GM12892 (cell line): ENCODE results near the gene WWOX.

Experiments used
- DNase-seq: peaks from one replicate; pipeline ENCODE4 v3.0.0; 2011; ENCODE audit not compliant: insufficient read length
- FAIRE-seq: peaks from 2 replicates; lab custom pipeline; 2011; peaks lifted over from hg19 to GRCh38; lab: Jason Lieb, UNC
- POLR2A ChIP-seq: IDR thresholded peaks from 2 replicates; pipeline ENCODE4 v1.6.1; 2011; ENCODE audit warnings: low read depth, low read length, control low read depth
- POLR2AphosphoS5 ChIP-seq: IDR thresholded peaks from 2 replicates; pipeline ENCODE4 v1.6.1; 2011; ENCODE audit warnings: low read depth, low read length, control low read depth
- TAF1 ChIP-seq: IDR thresholded peaks from 2 replicates; pipeline ENCODE4 v1.6.1; 2011; ENCODE audit warnings: low read depth, mild to moderate bottlenecking, control low read depth, low read length, borderline replicate concordance

WWOX gene

DNA sequence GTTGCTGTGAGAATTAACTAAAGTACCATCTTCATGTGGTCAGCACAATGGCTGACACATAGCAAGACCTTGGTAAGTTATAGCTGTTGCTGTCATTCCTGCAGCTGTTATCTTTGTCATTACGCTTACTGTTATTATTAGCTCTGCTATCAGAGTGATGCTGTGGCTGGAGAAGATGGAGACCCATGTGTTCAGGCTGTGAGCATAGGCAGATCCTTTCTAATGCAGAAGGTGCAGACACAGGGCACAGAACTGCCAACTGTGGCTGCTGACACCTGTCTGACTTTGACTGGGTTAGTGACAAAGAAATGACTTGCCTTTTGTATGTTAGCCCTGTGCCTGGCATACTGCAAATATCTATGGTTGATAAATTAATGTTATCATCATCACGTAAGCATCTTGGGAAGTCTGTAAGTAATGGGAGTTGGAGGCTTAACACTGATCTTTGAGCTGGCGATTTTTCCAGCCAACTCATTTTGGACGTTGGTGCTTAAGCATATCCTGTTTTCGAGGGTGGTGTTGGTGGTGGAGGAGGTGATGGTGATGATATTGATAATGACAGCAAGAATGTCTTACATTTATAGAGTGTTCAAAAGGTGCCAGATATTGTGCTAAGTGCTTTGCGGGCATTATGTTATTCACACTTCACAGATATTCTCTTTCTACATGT is 695.3 kb downstream of the WWOX start:
- TF ChIP-seq POLR2AphosphoS5 (no peak), TAF1 (no peak), POLR2A (no peak)
- FAIRE-seq: no peak

DNA sequence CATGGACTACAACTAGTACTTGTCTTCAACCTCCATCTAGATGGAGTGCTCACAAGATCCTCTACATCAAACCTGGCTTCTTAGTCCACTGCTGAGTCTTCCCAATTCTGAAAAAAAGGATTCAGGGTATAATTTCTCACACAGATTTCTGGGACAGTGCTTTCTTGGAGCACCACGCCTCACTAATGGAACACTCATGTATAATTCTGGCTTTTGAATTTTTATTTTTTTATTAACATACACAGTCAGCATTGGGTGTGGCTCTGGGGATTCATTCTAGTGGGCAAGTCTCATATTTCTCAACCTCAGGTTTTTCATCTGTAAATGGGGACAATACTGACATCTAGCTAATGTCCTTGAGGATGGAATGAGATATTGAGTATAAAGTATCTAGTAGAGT is 696.0 kb downstream of the WWOX start:
- FAIRE-seq (no peak), DNase-seq (no peak)
- TF ChIP-seq TAF1 (no peak), POLR2AphosphoS5 (no peak)

More for the DNA sequence above, 695.3 kb downstream of the WWOX start:
- DNase-seq: no peak

DNA sequence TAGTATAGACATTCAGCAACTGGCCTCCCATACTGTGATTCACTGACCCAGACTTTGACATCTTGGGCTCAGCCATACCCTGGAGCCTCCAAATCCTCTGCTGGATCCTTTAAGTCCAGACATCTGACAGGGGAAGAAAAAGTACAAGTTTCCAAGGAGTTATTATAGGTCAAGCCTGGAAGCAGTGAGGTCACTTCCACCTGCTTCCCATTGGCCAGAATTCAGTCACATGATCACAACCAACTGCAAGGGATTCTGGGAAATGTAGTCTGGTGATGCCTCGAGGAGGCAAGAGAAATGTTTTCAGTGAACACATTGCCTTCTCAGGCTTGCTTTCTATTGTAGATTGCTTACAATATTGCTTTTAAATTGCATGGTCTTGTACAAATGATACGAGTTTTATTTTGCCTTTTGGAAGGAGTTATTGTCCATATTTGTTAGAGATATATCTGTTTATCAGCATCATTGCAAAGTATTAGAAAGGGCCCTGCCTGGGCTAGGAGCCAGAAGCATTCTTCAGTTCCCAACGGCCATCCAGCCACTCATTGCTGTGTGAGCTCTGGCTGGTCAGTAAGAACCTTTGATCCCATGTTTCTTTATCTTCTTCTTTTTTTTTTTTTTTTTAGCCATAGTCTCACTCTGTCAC is 696.9 kb downstream of the WWOX start:
- FAIRE-seq: no peak

DNA sequence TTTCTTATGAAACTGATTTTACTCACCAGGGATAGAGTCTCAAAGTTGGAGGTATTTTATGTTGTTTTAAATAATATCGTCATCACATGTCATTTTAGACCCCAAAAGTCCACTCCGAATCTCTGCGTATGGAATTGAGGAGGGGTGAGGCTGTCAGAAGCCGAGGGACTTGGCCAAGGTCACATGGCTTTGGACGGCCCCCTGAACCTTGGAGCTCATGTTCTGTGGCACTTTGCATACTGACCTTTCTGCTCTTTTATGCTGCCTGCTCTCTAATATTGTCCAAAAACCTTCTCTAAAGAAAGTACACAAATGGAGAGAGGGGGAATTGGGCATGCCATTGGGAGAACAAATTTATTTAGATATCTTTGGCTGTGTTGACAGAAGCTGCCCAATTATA is 700.0 kb downstream of the WWOX start:
- FAIRE-seq (no peak), DNase-seq (no peak)
- no peak for TF ChIP-seq POLR2AphosphoS5
- TF ChIP-seq POLR2A: no peak
- TF ChIP-seq TAF1: no peak

More for the DNA sequence above, 696.9 kb downstream of the WWOX start:
- no peak for DNase-seq
- TF ChIP-seq POLR2A (no peak), TAF1 (no peak), POLR2AphosphoS5 (no peak)

DNA sequence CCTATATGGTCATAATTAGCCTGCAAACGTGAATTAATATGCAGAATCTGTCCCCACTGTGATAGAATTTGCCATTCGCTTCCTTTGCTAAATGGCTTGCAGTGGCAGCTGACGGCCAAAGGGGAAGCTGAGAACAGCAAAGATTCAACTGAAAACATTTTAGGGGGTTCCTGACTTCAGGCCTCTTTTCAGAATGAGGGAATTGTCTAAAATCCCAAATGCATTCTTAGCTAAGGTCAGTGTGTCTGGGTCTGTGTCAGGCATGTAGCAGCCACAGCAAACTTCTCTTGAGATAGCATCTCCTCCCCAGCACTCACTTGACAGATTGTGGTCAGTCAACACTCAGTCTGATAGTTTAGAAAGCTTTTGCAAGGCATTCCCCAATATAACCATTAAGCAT is 701.1 kb downstream of the WWOX start:
- no peak for TF ChIP-seq POLR2A
- no peak for TF ChIP-seq TAF1
- TF ChIP-seq POLR2AphosphoS5: no peak
- DNase-seq: no peak
- no peak for FAIRE-seq

DNA sequence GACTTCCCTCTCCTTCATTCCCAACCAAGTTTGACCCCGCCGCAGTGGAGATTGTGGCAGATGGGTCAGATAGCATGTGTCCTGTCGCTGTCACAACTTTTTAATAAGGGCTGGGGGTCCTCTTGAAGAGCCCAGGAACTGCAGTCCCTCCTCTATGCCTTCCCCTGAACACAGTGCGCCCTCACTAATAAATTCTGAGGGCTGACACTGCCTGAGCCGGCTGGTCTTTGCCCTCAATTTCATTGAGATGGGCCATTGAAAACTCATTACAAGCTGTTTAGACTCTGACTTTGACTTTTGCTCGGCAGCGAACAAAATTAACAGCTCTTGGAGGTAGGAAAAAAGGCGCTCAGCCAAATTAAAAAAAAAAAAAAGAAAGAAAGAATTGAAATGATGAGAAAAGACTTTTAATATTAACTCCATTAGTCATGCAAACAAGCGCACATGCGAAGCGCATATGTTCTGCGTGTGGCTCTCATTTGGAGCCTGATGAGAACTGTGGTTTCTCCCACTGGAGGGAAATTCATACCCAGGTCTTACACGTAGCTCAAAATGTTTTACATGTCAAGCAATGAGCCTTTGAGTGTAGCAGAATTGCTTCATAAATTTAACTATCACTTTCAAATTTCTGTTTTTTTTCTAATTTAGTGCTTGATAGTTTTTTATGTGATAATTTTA is 704.7 kb downstream of the WWOX start:
- TF ChIP-seq TAF1 (no peak), POLR2A (no peak), POLR2AphosphoS5 (no peak)
- DNase-seq (no peak), FAIRE-seq (no peak)

DNA sequence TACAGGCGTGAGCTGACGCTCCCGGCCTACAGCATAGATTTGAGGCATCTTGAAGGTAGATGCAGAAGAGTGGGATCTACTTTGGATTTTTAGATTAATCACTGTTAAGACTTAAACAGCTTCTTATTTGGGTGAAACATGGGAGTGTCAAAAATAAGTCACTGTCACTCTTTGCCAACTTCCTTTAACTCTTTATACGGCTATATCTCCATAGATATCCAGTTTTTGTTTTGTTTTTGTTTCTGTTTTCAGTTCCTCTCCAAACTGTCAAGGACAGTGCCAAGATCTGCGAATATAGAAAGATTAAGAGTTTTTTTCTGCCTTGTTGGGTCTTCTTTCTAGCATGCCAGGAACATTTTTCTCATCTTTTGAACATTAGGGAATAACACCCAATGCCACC is 706.1 kb downstream of the WWOX start:
- TF ChIP-seq POLR2AphosphoS5 (no peak), POLR2A (no peak), TAF1 (no peak)
- FAIRE-seq (no peak), DNase-seq (no peak)

DNA sequence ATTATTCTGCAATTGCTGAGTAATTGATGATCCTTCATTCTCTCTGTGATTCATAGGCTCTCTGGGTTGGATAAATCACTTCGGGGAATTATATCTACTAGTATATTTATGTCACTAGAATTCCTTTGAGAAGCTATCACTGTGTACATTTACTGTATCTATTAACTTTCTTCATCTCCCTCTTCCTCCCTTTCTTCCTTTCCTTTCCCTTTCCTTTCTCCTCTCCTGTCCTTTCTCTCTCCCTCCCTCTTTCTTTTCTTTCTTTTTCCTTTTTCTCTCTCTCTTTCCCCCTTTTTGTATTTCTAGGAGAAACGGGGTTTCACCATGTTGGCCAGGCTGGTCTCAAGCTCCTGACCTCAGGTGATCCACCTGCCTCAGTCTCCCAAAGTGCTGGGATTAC is 711.8 kb downstream of the WWOX start:
- FAIRE-seq: no peak
- TF ChIP-seq POLR2A: no peak
- TF ChIP-seq POLR2AphosphoS5: no peak
- TF ChIP-seq TAF1: no peak
- DNase-seq: no peak

DNA sequence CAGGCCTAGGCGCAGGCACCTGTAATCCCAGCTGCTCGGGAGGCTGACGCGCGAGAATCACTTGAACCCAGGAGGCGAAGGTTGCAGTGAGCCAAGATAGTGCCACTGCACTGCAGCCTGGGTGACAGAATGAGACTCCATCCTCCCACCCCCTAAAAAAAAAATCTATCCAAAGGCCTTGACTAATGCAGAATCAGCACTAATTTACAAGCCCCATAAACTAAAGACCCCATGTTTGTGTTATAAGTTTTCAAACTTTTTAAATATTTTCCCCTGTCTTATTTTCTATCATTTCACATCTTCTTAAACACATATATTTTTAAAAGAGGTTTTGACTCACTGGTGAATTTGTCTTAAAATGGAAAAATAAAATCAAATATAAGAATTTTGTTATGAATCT is 713.1 kb downstream of the WWOX start:
- TF ChIP-seq TAF1 (no peak), POLR2AphosphoS5 (no peak), POLR2A (no peak)
- no peak for FAIRE-seq

DNA sequence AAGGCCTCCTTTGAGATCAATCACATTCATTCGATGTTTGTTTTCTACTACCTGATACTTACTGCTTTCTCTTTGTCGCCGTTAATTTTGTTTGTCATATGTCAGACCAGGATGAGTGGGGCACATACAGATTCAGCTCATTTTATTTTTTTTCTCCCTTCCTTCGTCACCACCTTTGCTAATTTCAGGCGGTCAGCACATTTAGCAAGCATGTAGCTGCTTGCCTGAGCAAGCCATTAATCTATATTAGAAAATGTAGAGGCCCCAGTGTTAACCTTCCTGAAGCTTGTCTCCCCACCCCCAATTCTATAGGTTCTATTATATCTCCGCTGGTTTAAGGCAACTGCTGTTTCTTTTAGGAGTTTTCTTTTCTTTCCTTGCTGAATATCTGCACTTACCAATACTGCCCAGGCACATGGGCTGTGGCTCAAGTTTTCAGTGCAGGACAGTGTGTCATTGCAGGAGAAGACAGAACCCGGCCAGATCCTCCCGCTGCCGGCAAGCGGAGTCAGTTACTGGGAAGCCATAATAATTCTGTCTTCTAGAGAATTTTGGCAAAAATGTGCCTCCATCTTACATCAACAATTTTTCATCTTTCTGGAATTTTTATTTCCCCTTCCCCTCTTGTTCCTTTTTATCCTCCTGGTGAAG is 714.3 kb downstream of the WWOX start:
- DNase-seq: no peak
- no peak for FAIRE-seq
- no peak for TF ChIP-seq POLR2A
- TF ChIP-seq TAF1: no peak
- no peak for TF ChIP-seq POLR2AphosphoS5

More for the DNA sequence above, 713.1 kb downstream of the WWOX start:
- DNase-seq: no peak

DNA sequence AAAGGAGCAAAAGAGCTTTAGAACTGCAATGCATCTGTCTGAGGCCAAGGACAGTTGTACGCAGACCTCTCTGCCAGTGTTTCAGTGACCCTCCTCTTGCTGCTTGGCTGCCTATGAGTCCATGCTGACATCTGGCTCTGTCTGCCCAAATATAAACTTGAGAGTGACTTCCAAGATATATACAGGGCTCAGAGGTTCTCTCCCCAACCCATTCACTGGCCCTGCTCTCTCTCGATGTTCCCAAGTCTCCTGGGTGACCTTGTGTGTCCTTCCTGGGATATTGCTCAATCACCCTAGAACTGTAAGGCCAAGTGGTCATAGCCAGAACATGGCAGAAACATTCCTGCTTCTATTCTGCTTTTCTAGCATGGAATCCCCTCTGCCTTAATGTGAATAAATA is 716.3 kb downstream of the WWOX start:
- DNase-seq: no peak
- FAIRE-seq: no peak
- no peak for TF ChIP-seq TAF1
- no peak for TF ChIP-seq POLR2AphosphoS5
- TF ChIP-seq POLR2A: no peak
